Measurements from ENCODE around the gene SLC46A1. TPM values are rescaled to one million over a fixed set of nuclear protein-coding genes. Genes with fewer than 3 reads are reported as not detected.

The SLC46A1 gene
- total and polyA plus RNA-seq, 2 of the 8 experiments (the other 6 are each of a cell fraction or from before 2014, with no cell fraction given) = 5.3 to 8.7 TPM

- 74% methylated on average over 6 of the region's 6 CpGs; no CpG with 5 or more reads in 1 of the 2 experiments for WGBS, 2 experiments (ENCODE audit: extremely low coverage in 1 of 2, insufficient coverage in 1 of 2, insufficient read length in 1 of 2, insufficient replicate concordance in 2 of 2, low coverage in 1 of 2, low lambda C conversion rate in 2 of 2, missing lambda C conversion rate in 1 of 2)
- H3K56ac ChIP-seq (replicated peaks; ENCODE audit: insufficient read length, low read depth, low read length) = no peak overlapping the region
- peaks cover 27 to 54% (median 34%) of the 10 kb centered on the region in 4 experiments for H3K4me1 ChIP-seq (replicated peaks in 1 of 4; ENCODE audit: control insufficient read depth in 3 of 4, insufficient read depth in 4 of 4, low read length in 3 of 4)
- H2BK120ac ChIP-seq (replicated peaks; ENCODE audit: low read depth, low read length) = no peak overlapping the region
- H3K79me2 ChIP-seq (ENCODE audit: control insufficient read depth in 1 of 2, insufficient read depth in 2 of 2, low read length in 2 of 2) = no peaks in the 10 kb centered on the region; a peak in 1 of 4 replicates
- peak overlapping the region; percentile 5 to 37; a peak in 2 of 4 replicates for H3K4me2 ChIP-seq (ENCODE audit: insufficient read depth in 1 of 2, low read depth in 2 of 2, low read length in 2 of 2)
- no peak overlapping the region for H2BK15ac ChIP-seq (ENCODE audit: low read length)
- no peak for FAIRE-seq
- no peaks in the 10 kb centered on the region for H3K9me3 ChIP-seq (ENCODE audit: insufficient read depth in 2 of 2, low read depth in 1 of 2, low read length in 1 of 2)
- H3K23me2 ChIP-seq (ENCODE audit: low read depth, low read length) = peaks cover 12% of the 10 kb centered on the region; the same call in 1 of the 2 replicates
- H3K9ac ChIP-seq (replicated peaks in 1 of 4; ENCODE audit: extremely low read depth in 1 of 4, low read depth in 3 of 4, low read length in 3 of 4) = no peak overlapping the region
- CTCF ChIA-PET (ENCODE audit: partially characterized antibody) = interaction anchor here (0.9 to 5.8 kb wide), 5 partner anchors 14 to 145 kb away, joined by 3 to 52 read pairs (median 4); no protein-coding TSS in a partner anchor
- no peak overlapping the region for H3K18ac ChIP-seq (ENCODE audit: extremely low read depth, low read length)
- H3K23ac ChIP-seq (ENCODE audit: insufficient read length) = no peak overlapping the region
- H2BK5ac ChIP-seq (ENCODE audit: low read depth, low read length) = no peak overlapping the region; the same call in 1 of the 2 replicates
- no peaks in the 10 kb centered on the region for H3K36me3 ChIP-seq (ENCODE audit: control insufficient read depth in 2 of 4, insufficient read depth in 4 of 4, low read length in 3 of 4)
- no peaks in the 10 kb centered on the region; the same call in 1 of the 2 replicates for H3K79me1 ChIP-seq (ENCODE audit: low read depth, low read length)
- H2AFZ ChIP-seq (ENCODE audit: low read length) = no peak overlapping the region
- H2BK12ac ChIP-seq (ENCODE audit: low read depth, low read length) = peak overlapping the region; percentile 13; the same call in 1 of the 2 replicates
- peak overlapping the region; percentile 49; the same call in 1 of the 2 replicates for H2BK20ac ChIP-seq (ENCODE audit: low read length)
- no peaks in the 10 kb centered on the region for H4K20me1 ChIP-seq (replicated peaks in 1 of 2; ENCODE audit: control insufficient read depth in 1 of 2, insufficient read depth in 2 of 2, low read length in 2 of 2)
- POLR2A ChIA-PET (ENCODE audit: partially characterized antibody) = interaction anchor here (12.8 kb wide), 1 partner anchor 17 kb away, joined by 135 read pairs; no protein-coding TSS in a partner anchor
- DNase-seq (ENCODE audit: low read depth in 1 of 2, low spot score in 2 of 2) = no peak
- H4K91ac ChIP-seq (replicated peaks; ENCODE audit: insufficient read length, low read length) = no peak overlapping the region
- H4K5ac ChIP-seq (ENCODE audit: insufficient read length, low read depth, low read length) = no peak overlapping the region
- H4K8ac ChIP-seq (ENCODE audit: extremely low read depth, insufficient read depth, low read length) = no peak overlapping the region
- H3K4me3 ChIP-seq (ENCODE audit: extremely low read depth in 1 of 4, insufficient read depth in 2 of 4, low read depth in 3 of 4, low read length in 4 of 4) = no peak overlapping the region
- no peak overlapping the region for H3K27ac ChIP-seq (ENCODE audit: low read depth, low read length)
- peaks cover 0 to 39% (median 15%) of the 10 kb centered on the region in 4 experiments; a peak in 5 of 7 replicates for H3K27me3 ChIP-seq (replicated peaks in 1 of 4; ENCODE audit: control insufficient read depth in 3 of 4, extremely low read depth in 1 of 4, insufficient read depth in 3 of 4, low read length in 3 of 4)
- no peak overlapping the region; the same call in 1 of the 2 replicates for H2AK5ac ChIP-seq (ENCODE audit: low read depth, low read length)
- no peak overlapping the region for H3K4ac ChIP-seq (replicated peaks; ENCODE audit: insufficient read length, low read depth, low read length)
- H3K14ac ChIP-seq (ENCODE audit: insufficient read length) = no peak overlapping the region
Observed at GRCh38 chr17:28402844-28403243, 3.2 kb downstream of the SLC46A1 start.
